Measurements from ENCODE around the gene CAMTA1.

Gene CAMTA1

DNA sequence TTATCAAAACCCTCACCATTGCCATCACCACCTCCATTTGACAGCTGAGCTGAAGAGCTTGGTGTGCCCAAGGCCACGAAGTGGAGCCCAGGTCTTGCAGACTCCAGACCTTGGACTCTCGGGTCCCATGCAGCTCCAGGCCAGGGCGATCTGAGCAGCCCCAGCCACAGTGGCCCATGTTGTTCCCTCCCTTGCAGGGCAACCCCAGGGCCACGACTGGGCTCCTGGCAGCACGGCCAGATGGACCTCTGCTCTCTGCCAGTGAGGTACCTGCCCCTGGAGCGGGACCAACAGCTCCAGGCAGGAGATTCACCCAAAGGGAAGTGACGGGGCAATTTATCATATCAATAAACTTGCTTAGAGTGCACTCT lies 803.2 kb downstream of the CAMTA1 start:
- TF ChIP-seq, protein P1, sequence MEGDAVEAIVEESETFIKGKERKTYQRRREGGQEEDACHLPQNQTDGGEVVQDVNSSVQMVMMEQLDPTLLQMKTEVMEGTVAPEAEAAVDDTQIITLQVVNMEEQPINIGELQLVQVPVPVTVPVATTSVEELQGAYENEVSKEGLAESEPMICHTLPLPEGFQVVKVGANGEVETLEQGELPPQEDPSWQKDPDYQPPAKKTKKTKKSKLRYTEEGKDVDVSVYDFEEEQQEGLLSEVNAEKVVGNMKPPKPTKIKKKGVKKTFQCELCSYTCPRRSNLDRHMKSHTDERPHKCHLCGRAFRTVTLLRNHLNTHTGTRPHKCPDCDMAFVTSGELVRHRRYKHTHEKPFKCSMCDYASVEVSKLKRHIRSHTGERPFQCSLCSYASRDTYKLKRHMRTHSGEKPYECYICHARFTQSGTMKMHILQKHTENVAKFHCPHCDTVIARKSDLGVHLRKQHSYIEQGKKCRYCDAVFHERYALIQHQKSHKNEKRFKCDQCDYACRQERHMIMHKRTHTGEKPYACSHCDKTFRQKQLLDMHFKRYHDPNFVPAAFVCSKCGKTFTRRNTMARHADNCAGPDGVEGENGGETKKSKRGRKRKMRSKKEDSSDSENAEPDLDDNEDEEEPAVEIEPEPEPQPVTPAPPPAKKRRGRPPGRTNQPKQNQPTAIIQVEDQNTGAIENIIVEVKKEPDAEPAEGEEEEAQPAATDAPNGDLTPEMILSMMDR (IDR thresholded peaks at IDR 0.05; ENCODE audit: control insufficient read depth, extremely low read depth, insufficient read depth) = no peak
- no peak overlapping the region for H3K4me3 ChIP-seq (ENCODE audit: low read depth, low read length)
- no peak for DNase-seq (ENCODE audit: low read depth)

DNA sequence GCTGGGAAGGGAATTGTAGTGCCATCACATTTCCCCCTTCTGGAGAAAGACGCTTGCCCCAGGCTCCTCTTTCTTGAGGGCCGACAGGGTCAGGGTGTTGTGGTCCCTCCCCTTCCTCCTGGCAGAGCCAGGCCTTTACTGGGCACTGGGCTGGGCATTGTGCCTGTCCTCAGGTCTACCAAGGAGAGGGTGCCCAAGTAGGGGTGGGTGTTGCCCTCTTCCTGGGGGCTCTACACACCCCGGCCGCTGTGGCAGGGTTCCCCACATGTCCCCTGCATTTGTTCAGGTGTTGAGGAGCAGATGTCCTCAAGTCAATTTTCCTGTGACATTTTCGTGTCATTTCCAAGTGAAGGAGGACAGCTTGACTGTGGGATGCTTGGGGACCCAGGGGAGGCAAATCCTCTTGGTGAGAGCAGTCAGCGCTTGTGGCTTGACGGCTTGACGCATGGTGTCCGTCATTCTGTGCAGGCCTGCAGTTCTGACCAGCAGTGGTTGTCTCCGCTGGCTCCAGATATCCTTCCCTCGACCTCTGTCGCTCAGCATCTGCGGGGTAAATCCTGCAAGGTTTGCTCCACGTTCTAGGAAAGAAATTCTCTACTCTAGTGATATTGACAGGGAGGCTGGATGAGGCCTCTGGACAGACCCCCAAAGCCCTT lies 804.0 kb downstream of the CAMTA1 start:
- TF ChIP-seq, protein P1 (IDR thresholded peaks at IDR 0.05; ENCODE audit: control insufficient read depth, extremely low read depth, insufficient read depth) = no peak
- H3K4me3 ChIP-seq (ENCODE audit: low read depth, low read length) = no peak overlapping the region

DNA sequence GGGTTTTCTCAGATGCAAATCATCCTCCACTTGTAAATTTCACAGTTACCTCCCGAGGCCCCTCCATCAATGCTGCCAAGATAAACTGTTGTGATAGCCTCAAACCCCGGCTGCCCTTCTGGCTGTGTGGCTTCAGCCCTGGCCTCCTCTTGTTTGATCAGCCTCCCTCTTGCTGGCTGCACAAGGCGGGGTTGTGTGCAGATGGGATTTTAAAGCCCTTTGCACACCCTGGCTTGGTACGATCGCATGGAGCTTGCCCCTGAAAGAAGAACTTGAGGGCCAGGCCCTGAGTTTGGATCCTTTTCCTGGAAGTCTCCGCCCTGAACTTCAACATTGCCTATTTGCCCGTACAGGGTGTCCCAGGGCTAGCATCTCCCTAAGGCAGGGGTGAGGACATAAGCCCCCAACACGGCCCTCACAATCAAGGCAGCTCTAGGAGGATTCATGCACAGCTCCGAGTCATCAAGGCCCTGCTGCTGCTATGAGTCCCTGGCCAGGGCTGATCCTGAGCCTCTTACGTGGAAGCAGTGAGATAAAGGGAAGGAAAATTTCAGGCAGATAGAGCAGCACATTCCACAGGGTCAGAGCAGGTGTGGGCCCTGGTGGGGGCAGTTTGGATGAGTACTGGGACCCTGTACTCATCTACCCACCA lies 804.6 kb downstream of the CAMTA1 start:
- TF ChIP-seq, protein P1 (IDR thresholded peaks at IDR 0.05; ENCODE audit: control insufficient read depth, extremely low read depth, insufficient read depth) = no peak
- no peak overlapping the region for H3K4me3 ChIP-seq (ENCODE audit: low read depth, low read length)
- no peak for DNase-seq (ENCODE audit: low read depth)

More for the DNA sequence above, 804.0 kb downstream of the CAMTA1 start:
- no peak for DNase-seq (ENCODE audit: low read depth)

DNA sequence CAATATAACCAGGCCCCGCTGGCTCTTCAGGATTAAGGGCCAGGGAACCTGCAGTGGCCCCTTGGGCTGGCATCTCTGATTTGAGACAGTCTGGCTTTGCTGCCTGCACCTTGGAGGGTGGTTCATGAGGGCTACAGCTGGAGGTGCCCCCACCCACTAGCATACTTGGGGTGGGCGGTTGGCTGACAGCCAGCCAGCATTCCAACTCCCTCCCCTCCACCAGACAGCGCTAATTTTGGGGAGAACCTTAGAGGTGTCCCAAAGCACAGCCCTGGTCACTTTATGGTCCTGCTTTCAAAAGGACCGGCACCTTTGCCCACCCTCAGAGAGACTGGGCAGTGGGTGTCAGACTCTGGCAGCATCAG lies 805.2 kb downstream of the CAMTA1 start:
- no peak overlapping the region for H3K4me3 ChIP-seq (ENCODE audit: low read depth, low read length)
- TF ChIP-seq, protein P1 (IDR thresholded peaks at IDR 0.05; ENCODE audit: control insufficient read depth, extremely low read depth, insufficient read depth) = no peak
- no peak for DNase-seq (ENCODE audit: low read depth)

DNA sequence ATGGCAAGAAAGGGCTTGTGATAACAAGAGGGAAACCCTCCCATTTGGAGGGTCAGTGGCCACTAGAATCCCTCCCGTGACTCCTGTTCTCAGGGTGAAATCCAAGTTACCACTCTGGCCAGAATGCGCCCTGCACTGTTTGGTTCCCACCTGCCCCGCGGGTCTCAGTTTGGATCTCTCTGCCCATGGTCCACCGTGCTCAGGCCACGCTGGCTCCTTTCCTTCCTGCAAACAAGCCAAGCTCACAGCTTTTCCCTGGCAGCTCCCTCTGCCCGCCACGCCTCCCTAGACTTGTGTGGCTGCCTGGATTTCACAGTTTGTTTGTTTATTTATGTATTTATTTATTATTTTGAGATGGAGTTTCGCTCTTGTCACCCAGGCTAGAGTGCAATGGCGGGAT lies 806.3 kb downstream of the CAMTA1 start:
- TF ChIP-seq, protein P1 (IDR thresholded peaks at IDR 0.05; ENCODE audit: control insufficient read depth, extremely low read depth, insufficient read depth) = no peak
- no peak for DNase-seq (ENCODE audit: low read depth)
- H3K4me3 ChIP-seq (ENCODE audit: low read depth, low read length) = no peak overlapping the region

DNA sequence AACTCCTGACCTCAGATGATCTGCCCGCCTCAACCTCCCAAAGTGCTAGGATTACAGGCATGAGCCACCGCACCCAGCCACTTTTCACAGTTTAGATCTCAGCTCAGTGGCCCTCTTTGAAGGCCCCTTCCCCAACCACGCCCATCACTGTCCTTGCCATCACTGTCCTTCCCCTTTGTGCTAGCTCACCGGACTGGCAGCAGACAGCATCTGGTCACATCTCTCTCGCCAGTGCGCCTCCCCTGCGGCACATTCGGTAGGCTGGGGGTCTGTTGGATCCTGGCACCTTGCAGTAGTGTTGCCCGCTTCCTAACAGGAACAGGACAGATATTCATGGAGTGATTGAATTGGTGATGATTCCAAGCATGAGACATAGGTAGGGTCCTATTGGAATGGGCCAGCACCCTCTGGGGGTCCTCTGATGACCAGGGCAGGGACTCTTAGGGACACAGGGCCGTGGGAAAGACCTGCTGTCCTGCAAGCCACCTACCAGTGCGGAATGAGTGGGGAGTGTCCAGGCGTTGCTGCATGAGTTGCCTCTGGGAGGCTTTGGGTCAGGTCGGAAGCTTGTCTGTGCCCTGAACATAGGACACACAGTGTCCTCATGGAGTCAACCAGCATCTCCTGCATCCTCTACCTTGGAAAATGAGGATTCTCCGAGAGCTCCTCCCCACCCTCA lies 807.0 kb downstream of the CAMTA1 start:
- TF ChIP-seq, protein P1 (IDR thresholded peaks at IDR 0.05; ENCODE audit: control insufficient read depth, extremely low read depth, insufficient read depth) = no peak
- no peak for DNase-seq (ENCODE audit: low read depth)
- H3K4me3 ChIP-seq (ENCODE audit: low read depth, low read length) = no peak overlapping the region
